ENCODE data around the gene LRRC49. TPM values are rescaled to one million over a fixed set of nuclear protein-coding genes. Genes with fewer than 3 reads are reported as not detected.

Gene LRRC49
- polyA plus RNA-seq, 1 donor (not counting 4 experiments of a cell fraction or from before 2014, with no cell fraction given): 9.9 TPM

- Histone ChIP-seq H3K27me3 (ENCODE audit: control insufficient read depth, extremely low read depth, insufficient read depth, low read length) (no peaks in the 10 kb centered on the region), H3K4me2 (ENCODE audit: control insufficient read depth, extremely low read depth, insufficient read depth, low read depth, low read length) (no peak overlapping the region), H4K20me1 (ENCODE audit: control insufficient read depth, extremely low read depth, insufficient read depth, low read length) (no peaks in the 10 kb centered on the region), H3K79me2 (ENCODE audit: control insufficient read depth, insufficient read depth, low read length) (no peaks in the 10 kb centered on the region), H3K36me3 (ENCODE audit: control insufficient read depth in 2 of 2, extremely low read depth in 1 of 2, insufficient read depth in 2 of 2, low read length in 2 of 2) (no peaks in the 10 kb centered on the region), H3K4me1 (ENCODE audit: control insufficient read depth, extremely low read depth, insufficient read depth, low read length) (peaks cover 41% of the 10 kb centered on the region), H3K9me1 (ENCODE audit: control insufficient read depth, extremely low read depth, insufficient read depth, low read length) (no peaks in the 10 kb centered on the region), H3K27ac (ENCODE audit: control insufficient read depth, insufficient read depth, low read length) (no peak overlapping the region), H3K9me3 (ENCODE audit: control insufficient read depth, low read depth, low read length) (peaks cover 4% of the 10 kb centered on the region), H3K4me3 (ENCODE audit: control insufficient read depth in 2 of 3, extremely low read depth in 1 of 3, insufficient read depth in 2 of 3, low read depth in 1 of 3, low read length in 3 of 3) (no peak overlapping the region), H3K9ac (ENCODE audit: control insufficient read depth, extremely low read depth, insufficient read depth, low read length) (no peak overlapping the region), H2AFZ (ENCODE audit: control insufficient read depth, low read length) (no peak overlapping the region)
- dilution Hi-C loops (cut with MboI; ENCODE audit: extremely low pct_ligation_motif_present, low sequenced_read_pairs): no loop called here
- FAIRE-seq: no peak
- DNase-seq (ENCODE audit: low read depth, low spot score): no peak
- TF ChIP-seq CTCF (optimal IDR thresholded peaks at IDR 0.05 in 1 of 3, IDR thresholded peaks at IDR 0.05 in 1 of 3, conservative IDR thresholded peaks at IDR 0.05 in 1 of 3; ENCODE audit: extremely low read depth in 1 of 3, insufficient read depth in 2 of 3, low read length in 3 of 3): no peak
- no peak for TF ChIP-seq EZH2 (IDR thresholded peaks at IDR 0.05; ENCODE audit: low read length)
These were observed 164.5 kb downstream of the LRRC49 start for GRCh38 chr15:71057143-71057542.

GRCh38 chr15:71057581-71057980 lies 165.0 kb downstream of the LRRC49 start:
- FAIRE-seq: no peak

More at GRCh38 chr15:71057581-71057980, 165.0 kb downstream of the LRRC49 start:
- no peak for TF ChIP-seq EZH2 (IDR thresholded peaks at IDR 0.05; ENCODE audit: low read length)
- TF ChIP-seq CTCF (optimal IDR thresholded peaks at IDR 0.05 in 1 of 3, IDR thresholded peaks at IDR 0.05 in 1 of 3, conservative IDR thresholded peaks at IDR 0.05 in 1 of 3; ENCODE audit: extremely low read depth in 1 of 3, insufficient read depth in 2 of 3, low read length in 3 of 3): no peak
- Histone ChIP-seq H2AFZ (ENCODE audit: control insufficient read depth, low read length) (no peak overlapping the region), H3K9me3 (ENCODE audit: control insufficient read depth, low read depth, low read length) (peaks cover 4% of the 10 kb centered on the region), H3K4me1 (ENCODE audit: control insufficient read depth, extremely low read depth, insufficient read depth, low read length) (peaks cover 36% of the 10 kb centered on the region), H3K4me2 (ENCODE audit: control insufficient read depth, extremely low read depth, insufficient read depth, low read depth, low read length) (no peak overlapping the region), H3K27ac (ENCODE audit: control insufficient read depth, insufficient read depth, low read length) (no peak overlapping the region), H3K36me3 (ENCODE audit: control insufficient read depth in 2 of 2, extremely low read depth in 1 of 2, insufficient read depth in 2 of 2, low read length in 2 of 2) (no peaks in the 10 kb centered on the region), H3K79me2 (ENCODE audit: control insufficient read depth, insufficient read depth, low read length) (no peaks in the 10 kb centered on the region), H3K27me3 (ENCODE audit: control insufficient read depth, extremely low read depth, insufficient read depth, low read length) (no peaks in the 10 kb centered on the region), H3K4me3 (ENCODE audit: control insufficient read depth in 2 of 3, extremely low read depth in 1 of 3, insufficient read depth in 2 of 3, low read depth in 1 of 3, low read length in 3 of 3) (no peak overlapping the region), H4K20me1 (ENCODE audit: control insufficient read depth, extremely low read depth, insufficient read depth, low read length) (no peaks in the 10 kb centered on the region), H3K9ac (ENCODE audit: control insufficient read depth, extremely low read depth, insufficient read depth, low read length) (no peak overlapping the region), H3K9me1 (ENCODE audit: control insufficient read depth, extremely low read depth, insufficient read depth, low read length) (no peaks in the 10 kb centered on the region)
- DNase-seq (ENCODE audit: low read depth, low spot score): no peak
- dilution Hi-C loops (cut with MboI; ENCODE audit: extremely low pct_ligation_motif_present, low sequenced_read_pairs): no loop called here

All from keratinocyte (primary cell).